NAMALWA (cell line): ENCODE data around the gene ZNF774.
"Not testable (repeated sequence)": the region's sequence is repeated elsewhere in the genome, so short reads cannot be mapped to it uniquely, and the experiment has no call there.

Source experiments
- DNase-seq: peaks from one replicate; pipeline ENCODE4 v3.0.0-alpha.2; 2015; ENCODE audit warnings: low spot score

Gene ZNF774

GRCh38 chr15:90352107-90352893 is at the start of gene ZNF774:
Gene ZNF774 (plus strand): TSS chr15:90352284. CDS start chr15:90354661, 2,377 bp downstream.
- DNase-seq = peak; percentile 98

- DNase-seq = not testable (repeated sequence)
These were observed 46.7 kb upstream of the ZNF774 start for GRCh38 chr15:90305355-90305754.

- no peak for DNase-seq
These were observed 46.2 kb upstream of the ZNF774 start for GRCh38 chr15:90305932-90306331.

- no peak for DNase-seq
These were observed 45.5 kb upstream of the ZNF774 start for GRCh38 chr15:90306560-90306959.

GRCh38 chr15:90307661-90308060 is 44.4 kb upstream of the ZNF774 start:
- DNase-seq = no peak

GRCh38 chr15:90309020-90309419 is 43.1 kb upstream of the ZNF774 start:
- DNase-seq = no peak

- no peak for DNase-seq
These were observed 36.7 kb upstream of the ZNF774 start for GRCh38 chr15:90315278-90315982.

- DNase-seq = no peak
These were observed 35.9 kb upstream of the ZNF774 start for GRCh38 chr15:90316139-90316538.

- no peak for DNase-seq
These were observed 33.5 kb upstream of the ZNF774 start for GRCh38 chr15:90318591-90318990.

- DNase-seq = peak; percentile 87
These were observed 31.8 kb upstream of the ZNF774 start for GRCh38 chr15:90320062-90320884.

GRCh38 chr15:90320885-90321278 is 31.2 kb upstream of the ZNF774 start:
- DNase-seq = no peak

- no peak for DNase-seq
These were observed 29.5 kb upstream of the ZNF774 start for GRCh38 chr15:90322538-90322937.

- no peak for DNase-seq
These were observed 26.4 kb upstream of the ZNF774 start for GRCh38 chr15:90325726-90326125.

GRCh38 chr15:90326441-90326840 is 25.6 kb upstream of the ZNF774 start:
- DNase-seq = no peak

- DNase-seq = no peak
These were observed 24.8 kb upstream of the ZNF774 start for GRCh38 chr15:90327311-90327710.

GRCh38 chr15:90334304-90334731 is 17.8 kb upstream of the ZNF774 start:
- no peak for DNase-seq

GRCh38 chr15:90336705-90337141 is 15.4 kb upstream of the ZNF774 start:
- no peak for DNase-seq

GRCh38 chr15:90337256-90337655 is 14.8 kb upstream of the ZNF774 start:
- no peak for DNase-seq

GRCh38 chr15:90338532-90338931 is 13.6 kb upstream of the ZNF774 start:
- DNase-seq = no peak

- DNase-seq = no peak
These were observed 11.7 kb upstream of the ZNF774 start for GRCh38 chr15:90340345-90340744.

GRCh38 chr15:90343302-90343790 is 8.7 kb upstream of the ZNF774 start:
- DNase-seq = no peak

- no peak for DNase-seq
These were observed 7.4 kb upstream of the ZNF774 start for GRCh38 chr15:90344662-90345061.
